GM12878 (cell line): ENCODE results near the gene FBXW8. TPM values are rescaled to one million over a fixed set of nuclear protein-coding genes. Genes with fewer than 3 reads are reported as not detected.

Experiments
- ATAC-seq: fragments of 200-7000 bp; cut with Tn5 transposase; 3 replicates; pipeline ENCODE4 v1.9.1; 2020; ENCODE audit warnings: mild to moderate bottlenecking, moderate library complexity
- BruUV-seq: library from RNA; stranded (reverse); fragments of 400-500 nt; replicated peaks from 2 replicates; lab custom pipeline; 2021; lab: Mats Ljungman, UMichigan
- CTCF ChIA-PET: fragments of 300-600 bp; sonication (Branson Sonifier 250); formaldehyde crosslinking; extraction: SDS; loops from one replicate; lab custom pipeline; 2021; ENCODE audit warnings: inconsistent platforms; lab: Yijun Ruan, JAX
- POLR2A ChIA-PET: fragments of 350-600 bp; formaldehyde crosslinking; extraction: SDS; loops from one replicate; lab custom pipeline; 2021; ENCODE audit warnings: inconsistent platforms; lab: Charles Lee
- RAD21 ChIA-PET: fragments of 300-600 bp; sonication (Branson Sonifier 250); formaldehyde crosslinking; loops from one replicate; lab custom pipeline; 2023; ENCODE audit warnings: antibody characterized with exemption; ENCODE audit not compliant: unreplicated experiment; lab: Charles Lee
- SMC1A ChIA-PET: fragments of 300-600 bp; sonication (Branson Sonifier 250); formaldehyde crosslinking; loops from one replicate; lab custom pipeline; 2023; ENCODE audit not compliant: unreplicated experiment, uncharacterized antibody; lab: Charles Lee
- DNase-seq: peaks from one replicate; pipeline ENCODE4 v3.0.0-alpha.2; 2011; ENCODE audit warnings: low read depth, low spot score
- FAIRE-seq: peaks from 3 replicates; lab custom pipeline; 2011; peaks lifted over from hg19 to GRCh38; lab: Jason Lieb, UNC
- H2AFZ ChIP-seq: 2 replicates; pipeline ENCODE4 v1.6.0; 2011; ENCODE audit warnings: low read depth, low read length, control low read depth; ENCODE audit not compliant: control insufficient read depth
- H3K27ac ChIP-seq: 2 replicates; pipeline ENCODE4 v1.5.1; 2011; ENCODE audit warnings: control low read depth; ENCODE audit not compliant: control insufficient read depth, insufficient read depth
- H3K27me3 ChIP-seq, 2 experiments: replicated peaks in 1 of 2; 2 replicates each; pipeline versions ENCODE4 v1.6.0 to v1.6.1; 2011; ENCODE audit warnings: low read length in 1 of 2; ENCODE audit not compliant: control insufficient read depth in 2 of 2, insufficient read depth in 2 of 2
- H3K36me3 ChIP-seq, 2 experiments: 2 replicates each; pipeline ENCODE4 v1.5.1; 2011; ENCODE audit warnings: low read length in 1 of 2; ENCODE audit not compliant: control insufficient read depth in 2 of 2, insufficient read depth in 2 of 2
- H3K4me1 ChIP-seq: 2 replicates; pipeline ENCODE4 v1.6.1; 2011; ENCODE audit warnings: mild to moderate bottlenecking, low read length, moderate library complexity, mixed read lengths; ENCODE audit not compliant: control insufficient read depth, insufficient read depth
- H3K4me2 ChIP-seq: 2 replicates; pipeline ENCODE4 v1.6.0; 2011; ENCODE audit warnings: control low read depth; ENCODE audit not compliant: control insufficient read depth, insufficient read depth
- H3K4me3 ChIP-seq: fragments of 200-600 bp; sonication (generic); 2 replicates; pipeline ENCODE4 v1.5.1; 2016
- H3K79me2 ChIP-seq: 2 replicates; pipeline ENCODE4 v1.6.0; 2011; ENCODE audit warnings: low read length; ENCODE audit not compliant: control insufficient read depth, insufficient read depth
- H3K9ac ChIP-seq: 2 replicates; pipeline ENCODE4 v1.8.0; 2011; ENCODE audit warnings: low read length, control low read depth, mixed read lengths; ENCODE audit not compliant: control insufficient read depth, insufficient read depth
- H3K9me3 ChIP-seq: replicated peaks from 3 replicates; pipeline ENCODE4 v1.5.1; 2011; ENCODE audit warnings: mild to moderate bottlenecking, low read length; ENCODE audit not compliant: control insufficient read depth, insufficient read depth
- H4K20me1 ChIP-seq: 2 replicates; pipeline ENCODE4 v1.6.0; 2011; ENCODE audit not compliant: control insufficient read depth, insufficient read depth
- FOS ChIP-seq: IDR thresholded peaks from 3 replicates; pipeline ENCODE4 v1.6.1; 2011; ENCODE audit warnings: borderline replicate concordance; ENCODE audit not compliant: insufficient read length; ENCODE audit errors: extremely low read depth
- GATAD2B ChIP-seq: fragments of 450-650 bp; conservative IDR thresholded peaks from 2 replicates; pipeline ENCODE4 v1.6.1; 2017; ENCODE audit warnings: low read depth, mild to moderate bottlenecking, moderate library complexity
- IKZF2 ChIP-seq, 2 experiments: fragments of 450-650 bp; IDR thresholded peaks; 2 replicates each; pipeline ENCODE4 v1.6.1; 2017; ENCODE audit warnings: mild to moderate bottlenecking in 2 of 2, moderate library complexity in 2 of 2
- SRF ChIP-seq, 2 experiments: IDR thresholded peaks; 2 replicates each; pipeline ENCODE4 v1.6.1; 2011; ENCODE audit warnings: low read depth in 2 of 2, low read length in 2 of 2, mild to moderate bottlenecking in 1 of 2, moderate library complexity in 1 of 2
- ZBTB40 ChIP-seq: fragments of 450-650 bp; IDR thresholded peaks from 2 replicates; pipeline ENCODE4 v1.6.1; 2016; ENCODE audit warnings: mild to moderate bottlenecking, moderate library complexity, borderline replicate concordance
- WGBS: methylation state at CpG from one replicate; pipeline ENCODE4 v1.1.6; 2016; ENCODE audit warnings: low lambda C conversion rate; ENCODE audit not compliant: insufficient replicate concordance, insufficient coverage; ENCODE audit errors: missing lambda C conversion rate; 5-methylcytosine and 5-hydroxymethylcytosine counted together
- in situ Hi-C: fragments of 300-500 bp; cut with MboI; formaldehyde crosslinking; loops from 9 replicates; pipeline ENCODE4 v1.14.3; 2018; ENCODE audit warnings: mixed read lengths
- intact Hi-C: fragments of 100-400 bp; cut with micrococcal nuclease; formaldehyde crosslinking; loops from one replicate; pipeline ENCODE4 v1.14.2; 2022; ENCODE audit not compliant: unreplicated experiment
- polyA plus RNA-seq, 11 experiments: library from polyadenylated mRNA; depleted of rRNA in 4 of 11; unstranded in 6 of 11; stranded (reverse) in 5 of 11; fragments of >200 nt; fragmentation: Nextera tagmentation in 4 of 11; fragmentation: Illumina TruSeq in 1 of 11; extraction: Ambion mirVana in 4 of 11; extraction: Trizol in 1 of 11; gene quantifications; 1 replicate in 1 of 11; 2 replicates in 10 of 11; pipeline versions ENCODE4 v1.2.1 to v1.2.3, GENCODE V29; 2011 to 2016; ENCODE audit warnings: inconsistent platforms in 2 of 11, missing spikeins in 2 of 11, low read depth in 1 of 11
- total RNA-seq, 4 experiments: library from RNA; depleted of rRNA in 3 of 4; stranded (reverse); fragments of >200 nt in 3 of 4; fragmentation: Illumina TruSeq in 1 of 4; extraction: Trizol in 1 of 4; gene quantifications; 2 replicates each; pipeline versions ENCODE4 v1.2.1 to v1.2.3, GENCODE V29; 2013 to 2021

FBXW8 gene
- total and polyA plus RNA-seq, 10 of the 15 experiments (the other 5 are each of a cell fraction or from before 2014, with no cell fraction given) = 0.49 to 7.5 (median 4.4) TPM

- Histone ChIP-seq H3K9ac (no peak overlapping the region), H3K27me3 (no peaks in the 10 kb centered on the region; a peak in 1 of 4 replicates), H3K36me3 (no peaks in the 10 kb centered on the region), H3K4me3 (no peak overlapping the region), H3K27ac (no peak overlapping the region), H3K4me1 (no peaks in the 10 kb centered on the region), H2AFZ (no peak overlapping the region), H3K9me3 (no peaks in the 10 kb centered on the region), H3K4me2 (no peak overlapping the region), H4K20me1 (no peaks in the 10 kb centered on the region), H3K79me2 (no peaks in the 10 kb centered on the region)
- ChIA-PET CTCF (no interaction called here), POLR2A (no interaction called here), SMC1A (no interaction called here), RAD21 (no interaction called here)
- ATAC-seq (no peak), DNase-seq (no peak), FAIRE-seq (no peak)
- intact Hi-C loops (no loop called here), in situ Hi-C loops (no loop called here)
- no TSS peak for BruUV-seq
- TF ChIP-seq IKZF2 (IDR thresholded peaks at IDR 0.05) (no peak), ZBTB40 (peak; percentile 59)
- WGBS = 68% methylated on average over 3 of the region's 3 CpGs
Measured at GRCh38 chr12:116894913-116895312, 15.8 kb upstream of the FBXW8 start.

GRCh38 chr12:116896411-116896924 is 14.3 kb upstream of the FBXW8 start:
- H3K27ac ChIP-seq = no peak overlapping the region
- H3K79me2 ChIP-seq = no peaks in the 10 kb centered on the region
- no peak overlapping the region for H3K9ac ChIP-seq
- intact Hi-C loops (no loop called here), in situ Hi-C loops (no loop called here)
- H3K36me3 ChIP-seq = no peaks in the 10 kb centered on the region
- DNase-seq (no peak), FAIRE-seq (no peak), ATAC-seq (no peak)
- no peak overlapping the region for H3K4me2 ChIP-seq
- no peak overlapping the region for H3K4me3 ChIP-seq
- H4K20me1 ChIP-seq = no peaks in the 10 kb centered on the region
- ChIA-PET CTCF (interaction anchor here (0.6 to 1.0 kb wide), 2 partner anchors 33 to 224 kb away, joined by 3 to 4 read pairs; no protein-coding TSS in a partner anchor), SMC1A (no interaction called here), RAD21 (no interaction called here), POLR2A (no interaction called here)
- WGBS = 37% methylated on average over 7 of the region's 7 CpGs
- no peak overlapping the region for H2AFZ ChIP-seq
- no peaks in the 10 kb centered on the region; a peak in 1 of 4 replicates for H3K27me3 ChIP-seq
- BruUV-seq = no TSS peak
- no peaks in the 10 kb centered on the region for H3K4me1 ChIP-seq
- H3K9me3 ChIP-seq = no peaks in the 10 kb centered on the region
- TF ChIP-seq SRF (IDR thresholded peaks at IDR 0.05; ENCODE audit: low read depth in 2 of 2, low read length in 2 of 2) (no peak), FOS (no peak), GATAD2B (no peak)
